BE2C (cell line): Measurements from ENCODE around the gene INPP5A.

ENCODE experiments used
- DNase-seq: peaks from one replicate; pipeline ENCODE4 v3.0.0-alpha.2; 2020
- H3K27me3 ChIP-seq: fragments of 250-450 bp; sonication (Bioruptor Pico); 2 replicates; pipeline ENCODE4 v1.5.1; 2020; ENCODE audit warnings: mild to moderate bottlenecking
- H3K36me3 ChIP-seq: fragments of 250-450 bp; sonication (Bioruptor Pico); 2 replicates; pipeline ENCODE4 v1.5.1; 2020; ENCODE audit warnings: mild to moderate bottlenecking
- H3K4me1 ChIP-seq: fragments of 250-450 bp; sonication (Bioruptor Pico); 2 replicates; pipeline ENCODE4 v1.5.1; 2020
- H3K4me3 ChIP-seq: 2 replicates; pipeline ENCODE4 v1.5.1; 2011; ENCODE audit warnings: low read depth, low read length
- H3K9me3 ChIP-seq: fragments of 250-450 bp; sonication (Bioruptor Pico); 2 replicates; pipeline ENCODE4 v1.5.1; 2020
- CTCF ChIP-seq: IDR thresholded peaks from 2 replicates; pipeline ENCODE4 v1.5.1; 2012; ENCODE audit warnings: mild to moderate bottlenecking, low read depth, low read length

The INPP5A gene

GRCh38 chr10:132547421-132547861 is 9.9 kb downstream of the INPP5A start:
- no peak for TF ChIP-seq CTCF
- H3K4me3 ChIP-seq = no peak overlapping the region
- H3K4me1 ChIP-seq = no peaks in the 10 kb centered on the region
- H3K9me3 ChIP-seq = no peaks in the 10 kb centered on the region
- H3K36me3 ChIP-seq = no peaks in the 10 kb centered on the region
- no peak for DNase-seq
- H3K27me3 ChIP-seq = no peaks in the 10 kb centered on the region

- Histone ChIP-seq H3K4me3 (no peak overlapping the region), H3K4me1 (no peaks in the 10 kb centered on the region), H3K36me3 (no peaks in the 10 kb centered on the region), H3K27me3 (no peaks in the 10 kb centered on the region), H3K9me3 (no peaks in the 10 kb centered on the region)
- TF ChIP-seq CTCF = no peak
- no peak for DNase-seq
Measured at GRCh38 chr10:132548106-132548823, 10.7 kb downstream of the INPP5A start.

- H3K9me3 ChIP-seq = no peaks in the 10 kb centered on the region
Measured at GRCh38 chr10:132548869-132549268, 11.3 kb downstream of the INPP5A start.

GRCh38 chr10:132549371-132549770 is 11.8 kb downstream of the INPP5A start:
- H3K27me3 ChIP-seq = no peaks in the 10 kb centered on the region
- H3K36me3 ChIP-seq = no peaks in the 10 kb centered on the region
- no peaks in the 10 kb centered on the region for H3K9me3 ChIP-seq
- no peak for DNase-seq
- TF ChIP-seq CTCF = no peak
- no peaks in the 10 kb centered on the region for H3K4me1 ChIP-seq
- H3K4me3 ChIP-seq = no peak overlapping the region

More at GRCh38 chr10:132548869-132549268, 11.3 kb downstream of the INPP5A start:
- Histone ChIP-seq H3K4me3 (no peak overlapping the region), H3K4me1 (no peaks in the 10 kb centered on the region), H3K27me3 (no peaks in the 10 kb centered on the region), H3K36me3 (no peaks in the 10 kb centered on the region)
- no peak for DNase-seq
- no peak for TF ChIP-seq CTCF

- H3K4me1 ChIP-seq = no peaks in the 10 kb centered on the region
- DNase-seq = no peak
- no peaks in the 10 kb centered on the region for H3K9me3 ChIP-seq
- H3K4me3 ChIP-seq = no peak overlapping the region
- TF ChIP-seq CTCF = no peak
- no peaks in the 10 kb centered on the region for H3K36me3 ChIP-seq
- no peaks in the 10 kb centered on the region for H3K27me3 ChIP-seq
Measured at GRCh38 chr10:132550366-132551092, 12.9 kb downstream of the INPP5A start.
